NOMO-1 (cell line): ENCODE data around the gene SLC7A6.
"Not testable (repeated sequence)": the region's sequence is repeated elsewhere in the genome, so short reads cannot be mapped to it uniquely, and the experiment has no call there.

Experiments
- DNase-seq, 2 experiments: peaks; one replicate each; lab custom pipeline; 2025; ENCODE audit not compliant: unreplicated experiment in 2 of 2; lab: John Stamatoyannopoulos, UW

SLC7A6 gene

DNA sequence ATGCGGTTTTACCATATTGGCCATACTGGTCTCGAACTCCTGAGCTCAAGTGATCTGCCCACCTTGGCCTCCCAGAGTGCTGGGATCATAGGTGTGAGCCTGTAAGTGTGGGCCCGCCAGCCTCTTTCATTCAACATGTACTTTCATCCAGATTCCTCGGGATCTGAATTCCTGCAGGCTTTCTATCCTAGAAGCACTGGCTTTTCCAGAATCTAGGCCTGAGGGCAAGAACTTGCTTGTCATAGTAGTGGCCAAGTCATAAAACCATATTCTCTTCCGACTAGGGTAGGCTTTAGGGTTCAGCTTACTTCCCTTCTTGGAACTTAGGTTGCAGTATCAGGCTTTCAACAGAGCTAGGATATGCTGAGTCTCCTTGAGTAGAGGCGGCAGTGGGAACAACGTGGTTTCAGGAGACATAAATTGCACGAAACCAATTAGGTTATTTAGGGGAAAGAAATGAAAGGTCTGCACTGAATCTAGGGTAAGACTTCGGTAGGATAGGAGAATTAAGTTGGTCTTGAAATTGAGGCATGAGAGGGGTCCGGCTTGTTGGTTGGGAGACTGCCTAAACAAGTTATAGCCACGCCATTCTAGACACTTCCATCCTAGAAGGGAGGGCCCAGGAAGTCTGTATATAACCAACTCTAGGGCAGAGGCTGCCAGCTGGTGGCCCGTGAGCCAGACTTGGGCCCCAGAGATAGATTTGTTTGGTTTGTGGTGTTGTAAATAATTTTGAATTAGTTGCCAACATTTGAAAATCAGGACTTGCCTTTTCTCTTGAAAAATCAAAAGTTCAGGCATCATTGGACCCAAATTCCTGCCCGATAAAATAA, 15.6 kb downstream of the SLC7A6 start:
- DNase-seq = no peak

DNA sequence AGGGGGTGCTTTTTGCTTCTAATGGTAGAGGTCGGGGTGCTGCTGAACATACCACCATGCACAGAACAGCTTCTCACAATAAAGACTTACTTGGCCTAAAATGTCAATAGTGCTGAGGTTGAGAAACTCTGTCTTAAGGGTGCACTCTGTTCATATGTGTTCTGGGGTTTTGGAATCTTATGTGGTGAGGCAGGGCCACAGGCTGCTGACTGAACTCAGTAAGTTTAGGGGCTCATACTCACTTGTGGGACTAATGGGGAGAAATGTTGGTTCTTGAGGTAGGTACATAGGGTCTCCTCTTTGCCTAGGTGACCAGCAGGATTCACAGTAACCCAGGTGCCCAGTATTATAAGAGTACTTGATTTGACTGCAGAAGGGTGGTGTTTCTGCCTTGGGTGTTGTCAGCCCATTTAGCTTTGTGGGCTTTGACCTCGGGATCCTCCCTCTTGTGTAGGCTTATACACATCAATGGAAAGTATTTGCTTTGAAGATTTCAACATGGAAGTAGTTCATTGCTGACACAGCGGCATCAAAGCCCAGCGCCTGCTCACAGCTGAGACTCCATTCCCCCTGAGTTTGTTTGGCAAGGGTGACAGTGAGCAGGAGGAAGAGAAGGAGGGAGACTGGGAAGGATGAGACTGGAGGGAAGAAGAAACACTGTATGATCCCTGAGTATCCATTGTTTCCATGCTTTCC, 17.2 kb downstream of the SLC7A6 start:
- no peak for DNase-seq

DNA sequence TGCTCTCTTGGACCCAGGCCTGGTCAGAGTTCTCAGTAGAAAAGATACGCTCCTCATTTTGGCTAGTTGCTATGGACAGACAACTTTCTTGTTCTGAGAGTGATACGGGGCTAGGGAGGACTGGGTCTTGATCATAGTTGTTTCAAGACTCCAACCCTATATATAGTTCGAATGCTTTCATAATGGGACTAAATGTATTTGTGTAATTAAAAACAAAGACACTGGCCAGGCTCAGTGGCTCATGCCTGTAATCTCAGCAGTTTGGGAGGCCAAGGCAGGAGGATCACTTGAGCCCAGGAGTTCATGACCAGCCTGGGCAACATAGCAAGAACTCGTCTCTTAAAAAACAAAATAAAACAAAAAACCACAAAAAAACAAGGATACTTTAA, 17.7 kb downstream of the SLC7A6 start:
- DNase-seq = no peak

DNA sequence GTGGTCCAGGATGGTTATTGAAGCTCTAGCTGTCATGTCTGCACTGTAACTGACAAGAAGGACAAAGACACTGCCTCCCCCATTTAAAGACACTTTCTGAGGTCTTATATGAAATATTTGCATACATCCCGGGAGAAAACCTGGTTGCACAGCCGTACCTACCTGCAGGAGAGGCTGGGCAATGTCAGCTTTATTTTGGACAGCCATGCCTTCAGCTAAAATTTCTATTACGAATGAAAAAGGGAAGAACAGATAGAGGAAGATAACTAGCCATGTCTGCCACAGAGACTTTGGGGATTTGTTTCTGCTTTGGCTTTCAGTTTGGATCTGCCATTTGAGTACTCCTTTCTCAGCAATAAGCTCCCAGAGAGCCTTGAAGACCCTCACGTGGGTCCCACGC, 19.0 kb downstream of the SLC7A6 start:
- DNase-seq = peak in 1 of 2 experiments; percentile 37

DNA sequence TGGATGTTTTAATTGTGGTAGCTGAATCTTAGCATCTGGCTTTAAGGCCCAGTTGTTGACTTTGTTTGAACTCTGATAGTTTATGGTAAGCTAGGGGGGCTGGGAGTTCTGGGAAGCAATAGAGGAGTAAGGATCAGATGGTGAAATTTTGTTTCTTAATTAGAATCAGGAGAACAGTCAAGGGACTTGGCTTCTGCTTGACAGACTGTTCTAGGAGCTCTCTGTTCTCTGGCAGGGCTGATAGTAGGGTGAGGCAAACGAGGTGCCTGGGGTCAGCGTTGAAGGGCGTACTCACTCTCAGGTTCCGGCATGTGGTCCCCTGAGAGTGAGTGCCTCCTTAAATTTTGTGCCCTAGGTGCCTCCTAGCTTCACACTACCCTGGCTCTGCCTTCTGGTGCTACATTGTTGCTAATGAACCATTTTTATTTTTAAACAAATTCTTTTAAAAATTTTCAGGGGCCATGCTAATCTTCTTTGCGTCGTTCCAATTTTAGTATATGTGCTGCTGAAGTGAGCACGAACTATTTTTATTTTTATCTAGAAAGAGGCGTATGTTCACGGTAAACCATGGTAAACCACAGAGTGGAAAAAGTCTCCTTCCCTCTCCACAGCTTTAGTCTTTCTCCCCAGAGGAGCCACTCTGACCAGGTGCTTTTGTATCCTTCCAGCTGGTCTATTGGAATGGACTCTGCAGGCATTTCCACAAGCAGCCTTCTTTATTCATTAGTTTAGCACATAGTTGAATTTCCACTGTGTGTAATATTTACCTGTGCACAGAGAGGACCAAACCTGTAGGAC, 19.7 kb downstream of the SLC7A6 start:
- no peak for DNase-seq

GRCh38 chr16:68284847-68285246, 20.5 kb downstream of the SLC7A6 start:
- peak; percentile 74 to 79 for DNase-seq

GRCh38 chr16:68285683-68286082, 21.4 kb downstream of the SLC7A6 start:
- no peak for DNase-seq

- peak; percentile 61 to 69 for DNase-seq
Observed at GRCh38 chr16:68286153-68287074, 22.1 kb downstream of the SLC7A6 start.

DNA sequence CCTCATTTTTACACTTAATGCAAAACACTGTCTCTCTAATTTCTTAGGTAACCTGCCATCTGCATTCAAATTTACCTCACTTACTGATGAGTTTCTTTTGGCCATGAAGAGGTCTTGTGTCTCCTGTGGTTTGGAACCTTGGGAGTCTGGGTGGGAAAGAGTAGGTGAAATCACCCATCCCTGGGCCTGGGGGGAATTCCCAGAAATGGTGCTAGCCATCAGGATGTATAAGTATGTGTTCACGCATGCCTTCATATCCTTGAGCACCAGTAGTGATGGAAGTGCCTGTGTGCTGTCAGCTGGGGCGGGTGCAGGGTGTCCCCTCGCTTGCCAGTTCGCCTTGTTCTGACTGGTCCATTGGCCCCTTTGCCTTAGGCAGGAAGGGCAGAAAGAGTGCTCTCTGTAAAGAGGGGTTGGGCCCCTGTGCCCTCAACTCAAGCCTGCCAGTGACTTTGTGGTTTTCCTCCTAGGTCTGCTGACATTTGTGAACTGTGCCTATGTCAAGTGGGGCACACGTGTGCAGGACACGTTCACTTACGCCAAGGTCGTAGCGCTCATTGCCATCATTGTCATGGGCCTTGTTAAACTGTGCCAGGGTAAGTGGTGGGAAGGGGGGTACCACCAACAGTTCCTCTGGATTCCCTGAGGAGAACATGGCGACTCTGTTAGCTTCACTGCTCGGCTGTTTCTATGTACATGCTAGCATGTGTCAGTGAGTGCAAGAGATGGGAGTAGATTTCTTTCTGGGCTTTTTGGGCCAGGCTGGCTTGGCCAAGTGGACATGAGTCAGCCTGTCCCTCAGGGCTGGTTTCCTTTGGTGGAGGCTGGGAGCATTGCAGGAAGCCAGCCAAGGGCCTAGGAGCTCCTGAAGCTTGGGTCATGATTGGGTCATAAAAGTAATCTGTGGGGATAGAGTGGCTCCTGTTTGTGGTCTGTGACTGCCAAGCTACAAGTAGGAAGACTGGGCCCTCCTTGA, 23.2 kb downstream of the SLC7A6 start:
- DNase-seq = no peak

DNA sequence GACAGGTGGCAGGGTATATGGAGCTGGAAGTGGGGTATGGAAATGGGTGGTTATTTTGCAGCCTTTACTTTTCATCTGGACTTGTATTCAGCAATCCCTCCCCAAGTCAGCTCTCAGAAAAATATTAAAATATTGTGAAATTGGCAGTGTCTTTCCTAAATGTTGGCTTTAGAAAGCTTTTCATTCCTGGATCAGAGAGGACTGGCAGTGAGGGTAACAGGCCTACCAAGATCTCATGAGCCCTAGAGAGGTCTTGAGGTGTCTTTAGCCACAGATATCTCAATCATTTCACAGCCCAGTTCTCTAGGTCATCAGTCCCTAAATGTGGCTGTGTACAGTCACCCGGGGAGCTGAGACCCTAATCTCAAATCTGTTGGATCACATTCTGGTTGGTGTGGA, 23.9 kb downstream of the SLC7A6 start:
- DNase-seq = no peak

DNA sequence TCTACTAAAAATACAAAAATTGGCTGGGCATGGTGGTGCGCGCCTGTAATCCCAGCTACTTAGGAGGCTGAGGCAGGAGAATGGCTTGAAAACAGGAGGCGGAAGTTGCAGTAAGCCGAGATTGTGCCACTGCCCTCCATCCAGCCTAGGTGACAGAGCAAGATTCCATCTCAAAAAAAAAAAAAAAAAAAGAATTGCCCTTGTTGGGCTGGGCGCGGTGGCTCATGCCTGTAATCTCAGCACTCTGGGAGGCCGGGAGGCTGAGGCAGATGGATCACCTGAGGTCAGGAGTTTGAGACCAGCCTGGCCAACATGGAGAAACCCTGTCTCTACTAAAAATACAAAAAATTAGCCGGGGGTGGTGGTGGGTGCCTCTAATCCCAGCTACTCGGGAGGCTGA, 24.5 kb downstream of the SLC7A6 start:
- DNase-seq = not testable (repeated sequence)

DNA sequence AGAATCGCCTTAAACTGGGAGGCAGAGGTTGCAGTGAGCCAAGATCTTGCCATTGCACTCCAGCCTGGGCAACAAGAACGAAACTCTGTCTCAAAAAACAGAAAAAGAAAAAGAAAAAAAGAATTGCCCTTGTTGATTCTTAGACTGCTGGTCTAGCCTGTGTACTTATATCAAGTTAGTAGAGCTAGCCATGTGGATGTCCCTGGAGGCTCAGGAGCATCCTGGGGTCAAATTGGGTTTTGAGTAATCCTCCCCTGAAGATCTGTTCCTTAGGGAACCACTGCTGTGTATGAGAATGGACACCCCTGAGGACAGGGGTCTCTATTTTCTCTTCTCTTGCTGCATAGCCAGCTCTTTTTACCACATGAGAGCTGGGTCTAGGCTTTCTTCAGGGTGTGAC, 24.9 kb downstream of the SLC7A6 start:
- no peak for DNase-seq

DNA sequence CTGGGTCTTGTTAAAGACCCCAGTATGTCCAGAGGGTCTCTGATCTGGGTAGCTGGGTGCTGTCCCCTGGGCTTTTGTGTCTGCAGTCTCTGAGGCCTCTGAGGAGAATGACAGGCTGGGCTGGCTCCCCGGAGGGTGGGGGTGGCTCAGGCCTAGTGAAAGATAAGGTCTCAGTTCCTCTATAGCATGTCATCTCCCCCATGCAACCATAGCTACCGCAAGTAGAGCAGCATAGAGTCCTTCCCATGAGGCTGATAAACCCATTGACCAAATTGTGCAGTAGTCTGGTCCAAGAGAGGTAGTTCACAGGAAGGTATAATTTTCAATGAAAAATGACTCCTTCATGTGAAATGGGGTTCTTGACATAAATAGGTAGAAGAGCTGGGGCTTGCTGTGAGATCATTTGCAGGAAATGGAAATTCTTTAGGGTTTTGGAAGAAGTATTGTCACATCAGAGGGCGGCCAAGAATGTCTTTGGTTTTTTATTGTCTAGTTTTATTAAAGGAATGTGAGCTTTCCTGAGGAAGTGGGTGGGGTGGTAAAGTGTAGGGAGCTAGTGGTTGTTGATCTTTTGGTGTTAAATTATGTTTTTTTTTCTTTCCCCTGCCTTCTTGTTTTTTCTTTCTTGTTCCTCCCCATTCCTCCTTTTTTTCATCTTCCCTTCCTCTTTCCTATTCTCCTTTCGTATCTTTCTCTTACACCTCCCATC, 25.4 kb downstream of the SLC7A6 start:
- DNase-seq = peak in 1 of 2 experiments; percentile 20

DNA sequence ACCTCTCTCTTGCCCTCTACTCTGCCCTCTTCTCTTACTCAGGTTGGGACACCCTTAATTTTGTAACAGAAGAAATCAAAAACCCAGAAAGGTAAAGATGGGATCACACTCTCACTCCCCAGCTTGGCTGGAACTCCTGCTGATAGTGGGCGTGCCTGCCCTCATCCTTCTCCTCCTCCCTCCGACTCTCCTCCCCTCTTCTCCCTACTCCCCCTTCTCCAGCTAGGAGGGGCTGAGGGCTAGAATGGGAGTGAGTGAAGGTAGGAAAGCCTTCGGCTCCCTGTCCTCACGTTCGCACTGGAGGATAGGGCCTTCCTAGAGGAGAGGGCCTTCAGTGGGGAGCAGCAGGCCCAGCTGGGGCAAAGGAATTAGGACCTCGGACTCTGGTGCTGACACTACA, 26.1 kb downstream of the SLC7A6 start:
- no peak for DNase-seq

GRCh38 chr16:68291227-68291626, 26.9 kb downstream of the SLC7A6 start:
- no peak for DNase-seq

DNA sequence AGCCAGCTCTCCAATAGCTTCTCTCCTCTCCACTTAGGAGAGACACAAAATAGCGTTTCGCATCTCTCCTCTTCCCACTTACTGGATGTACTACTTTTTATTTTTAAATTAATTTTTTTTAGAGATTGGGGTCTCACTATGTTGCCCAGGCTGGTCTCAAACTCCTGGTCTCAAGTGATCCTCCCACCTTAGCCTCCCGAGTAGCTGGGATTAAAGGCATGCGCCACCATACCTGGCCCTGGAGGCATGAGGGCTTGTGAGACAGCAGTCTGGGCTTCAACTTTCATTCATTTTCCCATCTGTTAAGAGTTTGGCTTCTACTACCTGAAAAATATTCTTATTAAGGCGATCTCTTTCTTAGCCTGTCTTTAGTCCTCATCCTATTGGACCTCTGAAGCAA, 28.1 kb downstream of the SLC7A6 start:
- DNase-seq = no peak

DNA sequence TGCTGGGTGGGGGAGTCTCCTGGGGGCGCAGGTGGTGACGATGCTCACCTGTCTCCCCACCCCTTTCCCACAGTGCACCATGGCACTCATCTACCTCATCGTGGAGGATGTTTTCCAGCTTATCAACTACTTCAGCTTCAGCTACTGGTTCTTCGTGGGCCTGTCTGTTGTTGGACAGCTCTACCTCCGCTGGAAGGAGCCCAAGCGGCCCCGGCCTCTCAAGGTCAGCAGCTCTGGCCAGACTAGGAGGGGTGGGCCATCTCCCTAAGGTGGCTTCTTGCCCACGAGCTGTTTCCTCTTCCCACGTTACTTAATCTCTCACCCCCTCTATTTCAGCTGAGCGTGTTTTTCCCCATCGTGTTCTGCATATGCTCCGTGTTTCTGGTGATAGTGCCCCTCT, 32.0 kb downstream of the SLC7A6 start:
- DNase-seq = no peak

GRCh38 chr16:68296693-68297092, 32.4 kb downstream of the SLC7A6 start:
- peak; percentile 35 to 43 for DNase-seq

DNA sequence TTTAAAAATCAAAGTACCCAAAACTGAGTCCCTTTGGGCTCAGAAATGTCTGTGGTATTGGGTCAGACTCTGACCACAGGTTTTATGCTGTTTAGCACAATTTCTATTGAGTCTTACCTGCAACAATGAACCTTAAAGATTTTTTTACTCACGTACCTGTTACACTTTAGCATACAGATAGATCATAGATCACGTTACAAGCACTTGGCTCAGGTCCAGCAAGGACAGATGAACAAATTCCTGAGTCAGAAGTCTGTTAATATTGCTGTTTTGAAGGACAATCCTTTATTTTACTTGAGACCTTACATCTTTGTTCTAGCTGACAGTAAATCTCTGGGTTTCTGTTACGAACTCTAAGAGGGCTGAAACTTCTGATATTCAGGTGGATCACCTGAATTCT, 33.6 kb downstream of the SLC7A6 start:
- no peak for DNase-seq
